ENCODE data around the gene TMEM132D. TPM values are rescaled to one million over a fixed set of nuclear protein-coding genes. Genes with fewer than 3 reads are reported as not detected.

Gene TMEM132D
- polyA plus RNA-seq, 4 donors = 0.10 to 0.21 TPM; not detected in 2

- no peak overlapping the region for H3K27ac ChIP-seq (ENCODE audit: low read depth in 1 of 3, low read length in 2 of 3)
- no peaks in the 10 kb centered on the region for H3K36me3 ChIP-seq (ENCODE audit: control insufficient read depth in 3 of 3, insufficient read depth in 2 of 3, low read depth in 1 of 3, low read length in 3 of 3)
- FAIRE-seq (no peak), DNase-seq (no peak)
- no peaks in the 10 kb centered on the region for H3K27me3 ChIP-seq (ENCODE audit: control insufficient read depth in 3 of 3, insufficient read depth in 3 of 3, low read length in 3 of 3)
- peaks cover 0 to 5% of the 10 kb centered on the region in 2 donors for H3K9me3 ChIP-seq (ENCODE audit: control insufficient read depth in 2 of 2, insufficient read depth in 1 of 2, low read depth in 1 of 2, low read length in 1 of 2)
- no peaks in the 10 kb centered on the region for H3K4me1 ChIP-seq (ENCODE audit: control insufficient read depth in 3 of 3, insufficient read depth in 2 of 3, low read depth in 1 of 3, low read length in 2 of 3)
- WGBS, 3 donors = 81 to 90% (median 83%) methylated on average over 15 of the region's 15 CpGs
- no peak overlapping the region for H3K4me3 ChIP-seq (ENCODE audit: low read depth in 1 of 3, low read length in 3 of 3)
These were observed 869.1 kb downstream of the TMEM132D start for GRCh38 chr12:129034558-129035289.

- DNase-seq (no peak), FAIRE-seq (no peak)
- Histone ChIP-seq H3K27ac (ENCODE audit: low read depth in 1 of 3, low read length in 2 of 3) (no peak overlapping the region), H3K36me3 (ENCODE audit: control insufficient read depth in 3 of 3, insufficient read depth in 2 of 3, low read depth in 1 of 3, low read length in 3 of 3) (no peaks in the 10 kb centered on the region), H3K4me3 (ENCODE audit: low read depth in 1 of 3, low read length in 3 of 3) (no peak overlapping the region), H3K27me3 (ENCODE audit: control insufficient read depth in 3 of 3, insufficient read depth in 3 of 3, low read length in 3 of 3) (no peaks in the 10 kb centered on the region), H3K4me1 (ENCODE audit: control insufficient read depth in 3 of 3, insufficient read depth in 2 of 3, low read depth in 1 of 3, low read length in 2 of 3) (no peaks in the 10 kb centered on the region), H3K9me3 (ENCODE audit: control insufficient read depth in 2 of 2, insufficient read depth in 1 of 2, low read depth in 1 of 2, low read length in 1 of 2) (peaks cover 0 to 5% of the 10 kb centered on the region in 2 donors)
- WGBS, 3 donors = 55 to 65% (median 64%) methylated on average over 16 of the region's 16 CpGs
These were observed 875.0 kb downstream of the TMEM132D start for GRCh38 chr12:129028844-129029243.

GRCh38 chr12:129025055-129025454 is 878.8 kb downstream of the TMEM132D start:
- Histone ChIP-seq H3K4me3 (ENCODE audit: low read depth in 1 of 3, low read length in 3 of 3) (no peak overlapping the region), H3K27ac (ENCODE audit: low read depth in 1 of 3, low read length in 2 of 3) (no peak overlapping the region), H3K9me3 (ENCODE audit: control insufficient read depth in 2 of 2, insufficient read depth in 1 of 2, low read depth in 1 of 2, low read length in 1 of 2) (peaks cover 0 to 5% of the 10 kb centered on the region in 2 donors), H3K27me3 (ENCODE audit: control insufficient read depth in 3 of 3, insufficient read depth in 3 of 3, low read length in 3 of 3) (no peaks in the 10 kb centered on the region), H3K4me1 (ENCODE audit: control insufficient read depth in 3 of 3, insufficient read depth in 2 of 3, low read depth in 1 of 3, low read length in 2 of 3) (no peaks in the 10 kb centered on the region), H3K36me3 (ENCODE audit: control insufficient read depth in 3 of 3, insufficient read depth in 2 of 3, low read depth in 1 of 3, low read length in 3 of 3) (no peaks in the 10 kb centered on the region)
- FAIRE-seq = no peak
- no peak for DNase-seq
- 88 to 94% (median 94%) methylated on average over 3 of the region's 3 CpGs for WGBS, 3 donors
